ENCODE results near the gene DCTN1. TPM values are rescaled to one million over a fixed set of nuclear protein-coding genes. Genes with fewer than 3 reads are reported as not detected.

The DCTN1 gene
- total RNA-seq, 4 donors from 2014 or later, result 85.3 to 191 (median 121) TPM

DNA sequence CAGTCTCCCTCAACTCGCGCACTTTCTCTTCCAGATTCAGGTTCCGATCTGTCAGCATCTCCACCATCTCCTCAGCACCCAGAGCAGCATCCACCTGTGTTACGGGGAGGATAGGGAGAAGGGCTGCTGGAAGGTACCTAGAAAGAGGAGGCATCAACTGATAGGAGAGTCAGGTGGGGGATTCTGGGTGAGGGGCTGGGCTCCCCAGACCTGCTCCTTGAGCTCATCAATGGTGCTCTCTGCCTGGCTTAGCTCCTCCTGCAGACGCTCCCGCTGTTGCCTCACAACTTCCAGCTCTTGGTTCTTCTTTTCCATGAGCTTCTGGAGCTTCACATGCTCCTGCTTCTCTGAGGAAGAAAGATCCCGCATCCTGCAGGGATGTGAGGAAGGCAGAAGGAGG is 10.1 kb downstream of the DCTN1 start:
- DNase-seq, result no peak
- H3K27me3 ChIP-seq, result no peaks in the 10 kb centered on the region
- TF ChIP-seq POLR2A (IDR thresholded peaks at IDR 0.05), result no peak
- TF ChIP-seq, protein P1, sequence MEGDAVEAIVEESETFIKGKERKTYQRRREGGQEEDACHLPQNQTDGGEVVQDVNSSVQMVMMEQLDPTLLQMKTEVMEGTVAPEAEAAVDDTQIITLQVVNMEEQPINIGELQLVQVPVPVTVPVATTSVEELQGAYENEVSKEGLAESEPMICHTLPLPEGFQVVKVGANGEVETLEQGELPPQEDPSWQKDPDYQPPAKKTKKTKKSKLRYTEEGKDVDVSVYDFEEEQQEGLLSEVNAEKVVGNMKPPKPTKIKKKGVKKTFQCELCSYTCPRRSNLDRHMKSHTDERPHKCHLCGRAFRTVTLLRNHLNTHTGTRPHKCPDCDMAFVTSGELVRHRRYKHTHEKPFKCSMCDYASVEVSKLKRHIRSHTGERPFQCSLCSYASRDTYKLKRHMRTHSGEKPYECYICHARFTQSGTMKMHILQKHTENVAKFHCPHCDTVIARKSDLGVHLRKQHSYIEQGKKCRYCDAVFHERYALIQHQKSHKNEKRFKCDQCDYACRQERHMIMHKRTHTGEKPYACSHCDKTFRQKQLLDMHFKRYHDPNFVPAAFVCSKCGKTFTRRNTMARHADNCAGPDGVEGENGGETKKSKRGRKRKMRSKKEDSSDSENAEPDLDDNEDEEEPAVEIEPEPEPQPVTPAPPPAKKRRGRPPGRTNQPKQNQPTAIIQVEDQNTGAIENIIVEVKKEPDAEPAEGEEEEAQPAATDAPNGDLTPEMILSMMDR (IDR thresholded peaks at IDR 0.05), result no peak
- no peaks in the 10 kb centered on the region for H3K9me3 ChIP-seq
- H3K4me3 ChIP-seq, result no peak overlapping the region
- peaks cover 0 to 16% (median 0%) of the 10 kb centered on the region in 4 donors for H3K4me1 ChIP-seq
- H3K36me3 ChIP-seq, result peaks cover 0 to 66% (median 3%) of the 10 kb centered on the region in 3 donors
- no peak overlapping the region for H3K27ac ChIP-seq

DNA sequence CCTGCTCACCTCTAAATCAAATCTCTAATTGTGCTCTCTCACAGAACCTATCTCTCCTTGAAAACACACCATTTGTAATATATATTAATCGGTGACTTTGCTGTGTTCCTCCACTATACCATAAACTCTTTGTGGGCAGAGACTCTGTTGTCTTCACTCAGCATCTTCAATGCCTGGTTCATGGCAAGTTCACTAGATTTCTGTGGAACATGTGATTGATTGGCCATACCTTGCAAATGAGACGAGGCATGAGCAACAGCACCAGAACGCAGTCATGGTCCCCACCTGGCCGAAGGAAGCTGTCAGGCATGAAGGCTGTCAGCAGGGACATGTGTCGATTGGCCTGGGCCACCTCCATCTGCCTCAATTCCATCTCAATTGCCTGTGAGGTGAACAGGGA is 11.6 kb downstream of the DCTN1 start:
- H3K4me1 ChIP-seq, result peaks cover 0 to 9% (median 0%) of the 10 kb centered on the region in 4 donors
- H3K36me3 ChIP-seq, result peaks cover 0 to 81% (median 3%) of the 10 kb centered on the region in 3 donors
- H3K27ac ChIP-seq, result no peak overlapping the region
- no peaks in the 10 kb centered on the region for H3K27me3 ChIP-seq
- no peak overlapping the region for H3K4me3 ChIP-seq
- TF ChIP-seq POLR2A (IDR thresholded peaks at IDR 0.05), result no peak
- TF ChIP-seq, protein P1 (IDR thresholded peaks at IDR 0.05), result no peak
- no peaks in the 10 kb centered on the region for H3K9me3 ChIP-seq
- DNase-seq, result no peak

DNA sequence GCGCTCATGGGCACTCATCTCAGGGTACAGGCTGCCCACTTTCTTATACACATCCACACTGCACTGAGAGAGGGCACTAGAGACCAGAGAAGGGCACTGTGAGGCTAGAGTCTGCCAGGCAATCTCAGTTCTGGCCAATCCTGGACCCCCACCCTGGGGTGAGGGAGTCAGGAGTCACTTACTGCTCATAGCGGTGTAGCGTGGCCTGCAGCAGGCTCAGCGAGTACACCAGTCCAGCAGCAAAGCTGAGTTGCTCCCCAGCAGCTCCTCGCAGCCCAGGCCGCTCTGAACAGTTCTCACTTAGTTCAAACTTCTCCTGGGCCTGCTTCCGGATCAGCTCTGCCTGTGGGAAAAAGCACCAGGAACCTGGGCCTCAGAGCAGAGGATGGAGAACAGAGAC is 12.3 kb downstream of the DCTN1 start:
- TF ChIP-seq, protein P1 (IDR thresholded peaks at IDR 0.05), result no peak
- no peak for TF ChIP-seq POLR2A (IDR thresholded peaks at IDR 0.05)
- no peak overlapping the region for H3K27ac ChIP-seq
- no peak for DNase-seq
- H3K27me3 ChIP-seq, result no peaks in the 10 kb centered on the region
- no peak overlapping the region for H3K4me3 ChIP-seq
- peaks cover 0 to 88% (median 3%) of the 10 kb centered on the region in 3 donors for H3K36me3 ChIP-seq
- no peaks in the 10 kb centered on the region for H3K9me3 ChIP-seq
- H3K4me1 ChIP-seq, result peaks cover 0 to 2% (median 0%) of the 10 kb centered on the region in 4 donors

DNA sequence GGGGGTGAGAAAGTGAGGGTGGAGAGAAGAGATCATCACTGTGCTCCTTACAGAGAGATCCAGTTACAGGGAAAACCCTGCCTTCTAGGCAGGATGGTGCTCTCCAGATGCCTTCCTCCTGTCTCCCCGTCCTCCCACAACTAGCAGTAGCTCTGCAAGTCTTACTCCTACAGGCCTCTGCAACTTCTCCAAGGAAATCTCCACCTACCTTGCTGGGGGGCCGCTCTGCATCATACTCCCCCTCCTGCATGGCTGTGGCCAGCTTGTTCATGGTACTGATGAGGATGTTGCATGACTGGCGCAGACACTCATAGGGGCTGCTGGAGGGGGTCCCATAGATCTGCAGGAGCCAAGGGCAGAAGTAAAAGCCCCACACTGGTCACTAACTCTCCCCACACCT is 14.1 kb downstream of the DCTN1 start:
- no peak for TF ChIP-seq POLR2A (IDR thresholded peaks at IDR 0.05)
- TF ChIP-seq, protein P1 (IDR thresholded peaks at IDR 0.05), result no peak
- Histone ChIP-seq H3K4me1 (no peaks in the 10 kb centered on the region), H3K4me3 (no peak overlapping the region), H3K27ac (no peak overlapping the region), H3K9me3 (no peaks in the 10 kb centered on the region), H3K27me3 (no peaks in the 10 kb centered on the region), H3K36me3 (peaks cover 0 to 100% (median 3%) of the 10 kb centered on the region in 3 donors)
- no peak for DNase-seq

DNA sequence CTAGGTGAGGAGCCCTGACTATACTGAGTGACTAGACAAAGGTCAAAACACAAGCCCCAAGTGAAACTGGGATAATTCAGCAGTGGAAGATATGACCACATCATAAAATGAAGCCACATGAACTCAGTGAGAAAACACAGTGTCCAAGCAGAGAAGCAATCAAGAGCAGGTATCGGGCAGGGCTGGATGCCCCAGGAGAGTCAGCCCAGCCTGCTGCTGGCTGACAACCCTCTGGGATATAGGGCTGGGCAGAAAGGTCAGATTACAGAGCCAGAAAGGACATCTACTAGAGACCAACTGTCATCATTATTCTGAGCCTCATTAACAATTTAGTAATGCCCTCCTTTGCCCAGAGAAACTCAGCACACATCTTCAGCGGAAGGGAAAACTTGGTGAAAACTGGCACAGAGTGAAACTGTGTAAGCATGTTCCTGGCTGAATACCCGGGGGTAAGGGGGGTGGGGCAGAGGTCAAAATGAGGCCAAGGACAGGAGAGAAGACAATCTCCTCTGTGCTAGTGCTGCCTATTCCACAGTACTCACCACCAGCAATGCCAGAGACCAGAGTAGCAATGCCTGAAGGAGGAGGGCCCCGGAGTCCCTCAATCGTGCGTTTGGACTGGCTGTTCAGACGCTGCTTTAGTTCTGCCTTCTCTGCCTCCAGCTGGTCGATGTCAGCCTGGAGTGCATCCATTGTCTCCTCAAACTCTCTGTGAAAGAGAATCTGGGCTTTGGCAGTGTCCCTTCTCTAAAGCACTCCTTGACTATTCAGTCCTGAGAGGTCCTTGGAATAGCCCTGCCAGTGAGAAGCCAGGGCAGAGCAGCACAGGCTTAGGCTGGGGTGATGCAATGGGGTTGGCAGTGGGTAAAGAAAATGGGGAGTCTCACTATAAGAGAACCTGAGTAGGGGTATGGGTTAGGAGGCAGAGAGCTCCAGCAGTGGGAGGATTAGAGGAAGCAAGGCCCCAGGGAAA is 15.3 kb downstream of the DCTN1 start:
- Histone ChIP-seq H3K27ac (no peak overlapping the region), H3K4me3 (no peak overlapping the region), H3K27me3 (no peaks in the 10 kb centered on the region), H3K9me3 (no peaks in the 10 kb centered on the region), H3K36me3 (peaks cover 0 to 100% (median 3%) of the 10 kb centered on the region in 3 donors), H3K4me1 (no peaks in the 10 kb centered on the region)
- TF ChIP-seq, protein P1 (IDR thresholded peaks at IDR 0.05), result no peak
- TF ChIP-seq POLR2A (IDR thresholded peaks at IDR 0.05), result no peak
- no peak for DNase-seq

All from Peyer's patch (tissue), 4 donors.